Activated CD4-positive, alpha-beta T cell treated with anti-CD3 and anti-CD28 coated beads, Interleukin-2, Interleukin-6, amounts not matched to agents 100 ng/mL and 50 ng/mL, durations not matched to agents 16 hours and 8 hours (primary cell): ENCODE data around the gene GPR3.

Experiments
- DNase-seq: peaks from one replicate; pipeline ENCODE4 v3.0.0-alpha.2; 2020

The GPR3 gene, protein sequence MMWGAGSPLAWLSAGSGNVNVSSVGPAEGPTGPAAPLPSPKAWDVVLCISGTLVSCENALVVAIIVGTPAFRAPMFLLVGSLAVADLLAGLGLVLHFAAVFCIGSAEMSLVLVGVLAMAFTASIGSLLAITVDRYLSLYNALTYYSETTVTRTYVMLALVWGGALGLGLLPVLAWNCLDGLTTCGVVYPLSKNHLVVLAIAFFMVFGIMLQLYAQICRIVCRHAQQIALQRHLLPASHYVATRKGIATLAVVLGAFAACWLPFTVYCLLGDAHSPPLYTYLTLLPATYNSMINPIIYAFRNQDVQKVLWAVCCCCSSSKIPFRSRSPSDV

DNA sequence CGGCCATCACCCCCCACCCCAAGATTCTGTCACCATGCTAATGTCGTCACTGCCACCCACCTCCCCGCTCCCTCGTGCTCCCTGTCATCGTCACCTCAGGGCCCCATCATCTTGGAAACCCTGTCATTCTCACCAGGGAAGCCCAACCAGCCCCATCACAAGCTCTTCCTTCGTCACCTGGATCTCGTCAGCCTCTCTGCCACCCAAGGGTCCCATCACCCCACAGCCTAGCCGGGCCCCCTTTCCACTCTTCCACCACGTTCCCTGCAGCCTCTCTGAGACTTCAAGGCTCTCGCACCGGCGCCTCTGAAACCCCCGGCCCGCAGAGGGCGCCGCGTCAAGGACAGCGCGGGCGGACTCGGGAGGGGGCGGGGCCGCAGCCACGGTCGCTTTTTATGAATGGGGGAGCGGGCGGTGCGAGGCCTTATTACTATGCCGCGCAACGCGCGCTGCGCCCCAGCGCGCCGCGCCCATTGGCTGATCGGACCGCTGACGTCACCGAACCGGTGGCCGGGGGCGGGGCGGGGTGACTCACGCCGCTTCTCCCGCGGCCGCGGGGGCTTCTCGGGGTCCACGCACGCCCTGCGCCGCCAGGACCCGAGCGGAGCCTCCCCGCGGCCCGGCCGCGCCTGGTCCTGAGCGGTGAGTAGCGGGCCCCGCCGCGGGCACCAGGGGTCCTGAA is at the start of gene GPR3:
GPR3 (plus strand) TSS at position 527 of the 682 bp plus-strand sequence. CDS start 1,177 bp downstream, outside the sequence.
- DNase-seq = peak; percentile 96

DNA sequence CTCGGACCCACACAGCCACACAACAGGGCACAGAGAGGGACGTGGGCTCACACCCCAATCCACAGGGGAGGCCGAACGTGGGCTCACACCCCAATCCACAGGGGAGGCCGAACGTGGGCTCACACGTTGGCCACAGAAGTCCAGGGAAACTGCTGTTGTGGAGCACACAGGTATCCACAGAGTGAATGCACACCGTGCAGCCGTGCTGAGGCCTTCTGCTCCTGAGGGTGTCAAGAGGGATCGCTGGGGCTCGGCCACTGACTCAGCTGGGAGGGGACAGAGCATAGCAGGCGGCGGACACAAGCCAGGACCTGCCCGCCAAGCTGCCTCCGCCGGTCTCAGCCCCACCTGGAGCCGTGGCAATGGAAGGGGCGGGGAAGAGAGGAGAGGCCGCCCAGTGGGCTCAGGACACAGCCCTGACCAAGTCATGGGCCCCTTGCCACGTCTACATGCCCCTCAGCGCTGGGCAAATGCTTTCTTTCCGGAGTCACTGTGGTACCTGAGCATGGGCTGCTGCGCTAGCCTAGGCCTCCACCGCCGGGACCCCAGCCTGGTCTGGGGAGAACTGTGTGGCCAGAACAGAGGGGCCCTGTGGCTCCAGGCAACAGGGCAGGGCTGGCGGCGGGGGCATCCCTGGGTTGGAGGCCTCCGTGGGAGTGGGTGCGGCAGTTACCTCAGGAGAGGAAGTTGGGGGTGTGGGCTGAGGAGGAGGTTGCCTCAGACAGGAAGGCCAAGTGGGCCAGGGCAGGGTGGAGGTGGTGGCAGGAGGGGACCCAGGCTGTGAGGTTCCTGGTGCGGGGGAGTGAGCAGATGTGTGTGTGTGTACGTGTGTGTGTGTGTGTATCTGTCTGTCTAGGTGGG is 49.4 kb upstream of the GPR3 start:
- peak; percentile 81 for DNase-seq

DNA sequence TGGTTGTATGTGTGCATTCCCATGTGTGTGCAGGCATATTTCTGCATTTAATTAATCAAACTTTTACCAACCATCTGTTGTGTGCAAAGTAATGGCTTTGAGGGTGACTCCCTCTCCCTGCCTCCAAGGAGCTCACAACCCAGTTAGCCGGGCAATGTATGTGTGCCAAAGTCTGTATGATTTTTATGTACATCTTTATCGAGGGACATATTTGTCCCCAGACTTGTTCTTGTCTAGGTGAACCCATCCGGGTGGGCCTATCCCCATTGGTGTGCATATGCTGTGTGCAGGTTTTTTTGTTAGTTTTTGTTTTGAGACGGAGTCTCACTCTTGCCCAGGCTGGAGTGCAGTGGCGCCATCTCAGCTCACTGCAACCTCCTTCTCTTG is 48.8 kb upstream of the GPR3 start:
- no peak for DNase-seq

DNA sequence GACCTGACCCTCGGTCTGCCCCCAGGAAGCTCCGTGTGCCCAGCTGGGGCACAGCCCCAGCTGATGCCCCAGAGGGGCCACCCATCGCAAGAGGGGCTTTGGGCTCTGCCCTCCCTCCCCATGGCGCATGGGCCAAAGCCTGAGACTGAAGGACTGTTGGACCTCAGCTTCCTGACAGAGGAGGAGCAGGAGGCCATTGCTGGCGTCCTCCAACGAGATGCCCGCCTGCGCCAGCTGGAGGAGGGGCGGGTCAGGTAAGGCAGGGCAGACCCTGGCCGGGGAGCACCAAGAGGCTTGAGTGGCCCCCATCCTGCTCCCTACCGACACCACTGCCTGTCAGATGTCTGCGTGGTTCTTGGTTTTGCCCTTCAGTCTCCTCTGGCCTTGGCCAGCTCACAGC is 47.1 kb upstream of the GPR3 start:
- no peak for DNase-seq

DNA sequence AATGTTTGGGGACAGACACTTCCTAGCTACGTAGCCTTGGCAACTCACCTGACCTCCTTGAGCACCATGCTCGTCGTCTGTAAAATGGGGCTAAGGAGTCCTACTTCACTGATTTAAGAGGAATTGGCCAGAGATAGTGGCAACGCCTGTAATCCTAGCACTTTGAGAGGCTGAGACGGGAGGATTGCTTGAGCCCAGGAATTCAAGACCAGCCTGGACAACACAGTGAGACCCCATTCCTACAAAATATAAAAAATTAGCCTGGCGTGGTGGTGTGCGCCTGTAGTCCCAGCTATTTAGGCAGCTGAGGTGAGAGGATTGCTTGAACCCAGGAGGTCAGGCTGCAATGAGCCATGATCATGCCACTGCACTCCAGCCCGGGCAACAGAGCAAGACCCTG is 46.1 kb upstream of the GPR3 start:
- no peak for DNase-seq

DNA sequence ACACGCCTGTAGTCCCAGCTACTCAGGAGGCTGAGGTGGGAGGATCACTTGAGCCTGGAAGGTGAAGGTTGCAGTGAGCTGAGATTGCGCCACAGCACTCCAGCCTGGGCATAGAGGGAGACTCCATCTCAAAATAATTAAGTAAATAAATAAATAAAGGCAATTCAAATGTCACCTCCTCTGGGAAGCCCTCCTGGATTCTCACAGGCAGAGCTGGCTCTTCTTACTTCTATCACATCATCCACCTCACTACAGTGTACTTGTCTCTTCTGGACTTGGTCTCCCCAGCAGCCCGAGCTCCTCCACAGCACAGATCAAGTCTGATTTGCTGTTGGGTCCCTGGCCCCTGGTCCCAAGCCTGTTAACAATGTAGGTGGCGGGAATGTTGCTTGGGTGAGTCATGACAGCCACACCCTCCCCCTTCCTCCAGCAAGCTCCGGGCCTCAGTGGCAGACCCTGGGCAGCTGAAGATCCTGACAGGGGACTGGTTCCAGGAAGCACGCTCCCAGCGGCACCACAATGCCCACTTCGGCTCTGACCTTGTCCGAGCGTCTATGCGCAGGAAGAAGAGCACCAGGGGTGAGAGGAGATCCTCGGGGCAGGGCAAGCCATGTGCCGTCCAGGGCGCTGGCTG is 45.3 kb upstream of the GPR3 start:
- DNase-seq = no peak

DNA sequence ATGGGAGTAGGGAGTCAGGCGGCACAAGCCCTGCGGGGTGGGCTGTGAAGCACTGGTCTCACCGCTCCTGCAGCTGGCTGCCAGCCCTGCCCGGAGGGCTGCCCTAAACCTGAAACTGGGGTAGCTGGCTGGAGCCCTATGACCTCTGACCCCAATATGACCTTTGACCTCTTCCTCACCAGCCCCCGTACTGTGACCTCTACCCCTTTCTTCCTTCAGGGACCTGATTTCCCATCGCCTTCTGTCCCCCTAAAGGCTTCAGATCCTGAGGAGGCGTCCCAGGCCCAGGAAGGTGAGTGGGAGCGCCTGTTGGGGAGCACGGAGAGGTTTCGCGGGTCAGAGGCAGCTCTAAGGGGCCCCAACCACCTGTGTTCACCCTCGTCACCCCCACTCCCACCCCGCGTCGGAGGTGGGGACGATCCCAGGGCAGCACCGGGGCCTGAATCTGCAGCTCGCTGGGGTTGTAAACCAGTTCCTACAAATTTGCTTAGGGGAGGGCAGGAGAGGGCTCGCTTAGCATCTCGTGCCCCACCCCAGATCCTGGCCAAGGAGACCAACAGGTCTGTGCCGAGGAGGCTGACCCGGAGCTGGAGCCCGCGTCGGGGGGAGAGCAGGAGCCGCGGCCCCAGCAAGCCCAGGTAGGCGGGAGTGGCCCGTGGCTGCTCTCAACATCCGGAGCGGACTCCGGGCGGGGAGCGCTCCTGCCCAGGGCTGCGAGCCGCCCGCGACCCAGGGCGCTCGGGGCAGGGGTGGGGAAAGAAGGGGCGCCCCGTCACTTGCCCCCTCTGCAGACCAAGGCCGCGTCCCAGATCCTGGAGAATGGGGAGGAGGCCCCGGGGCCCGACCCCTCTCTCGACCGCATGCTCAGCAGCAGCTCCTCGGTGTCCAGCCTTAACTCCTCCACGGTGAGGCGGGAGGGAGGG is 43.3 kb upstream of the GPR3 start:
- no peak for DNase-seq

DNA sequence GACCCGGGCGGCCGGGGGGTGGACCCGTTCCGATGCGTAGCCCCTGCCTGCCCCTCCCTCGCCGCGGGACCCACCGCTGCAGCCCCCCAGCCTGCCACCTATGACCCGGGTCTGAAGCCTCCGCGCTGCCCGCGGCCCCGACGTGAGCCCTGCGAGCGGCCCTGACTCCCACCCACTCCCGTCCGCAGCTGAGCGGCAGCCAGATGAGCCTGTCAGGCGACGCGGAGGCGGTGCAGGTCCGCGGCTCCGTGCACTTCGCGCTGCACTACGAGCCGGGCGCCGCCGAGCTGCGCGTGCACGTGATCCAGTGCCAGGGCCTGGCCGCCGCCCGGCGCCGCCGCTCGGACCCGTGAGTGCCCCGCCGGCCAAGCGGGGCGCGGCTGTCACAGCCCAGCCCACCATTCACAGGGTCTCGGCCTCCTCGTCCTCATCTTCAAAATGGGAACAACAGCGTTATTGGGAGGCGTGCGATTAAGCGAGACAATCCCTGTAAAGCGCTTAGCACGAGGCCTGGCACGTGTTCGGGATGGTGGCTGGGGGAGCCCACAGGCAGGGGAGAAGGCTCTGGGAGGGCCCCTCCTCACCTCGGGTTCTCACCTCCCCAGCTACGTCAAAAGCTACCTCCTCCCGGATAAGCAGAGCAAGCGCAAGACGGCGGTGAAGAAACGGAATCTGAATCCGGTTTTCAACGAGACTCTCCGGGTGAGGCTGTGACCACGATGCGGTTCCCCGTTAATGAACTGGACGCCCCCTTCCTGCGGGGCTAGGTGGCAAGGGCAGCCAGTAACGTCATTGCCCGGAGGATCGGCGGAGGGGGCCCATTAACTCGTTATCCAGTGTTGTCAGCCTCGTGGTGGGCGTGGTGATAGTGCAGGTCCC is 42.4 kb upstream of the GPR3 start:
- DNase-seq = no peak

DNA sequence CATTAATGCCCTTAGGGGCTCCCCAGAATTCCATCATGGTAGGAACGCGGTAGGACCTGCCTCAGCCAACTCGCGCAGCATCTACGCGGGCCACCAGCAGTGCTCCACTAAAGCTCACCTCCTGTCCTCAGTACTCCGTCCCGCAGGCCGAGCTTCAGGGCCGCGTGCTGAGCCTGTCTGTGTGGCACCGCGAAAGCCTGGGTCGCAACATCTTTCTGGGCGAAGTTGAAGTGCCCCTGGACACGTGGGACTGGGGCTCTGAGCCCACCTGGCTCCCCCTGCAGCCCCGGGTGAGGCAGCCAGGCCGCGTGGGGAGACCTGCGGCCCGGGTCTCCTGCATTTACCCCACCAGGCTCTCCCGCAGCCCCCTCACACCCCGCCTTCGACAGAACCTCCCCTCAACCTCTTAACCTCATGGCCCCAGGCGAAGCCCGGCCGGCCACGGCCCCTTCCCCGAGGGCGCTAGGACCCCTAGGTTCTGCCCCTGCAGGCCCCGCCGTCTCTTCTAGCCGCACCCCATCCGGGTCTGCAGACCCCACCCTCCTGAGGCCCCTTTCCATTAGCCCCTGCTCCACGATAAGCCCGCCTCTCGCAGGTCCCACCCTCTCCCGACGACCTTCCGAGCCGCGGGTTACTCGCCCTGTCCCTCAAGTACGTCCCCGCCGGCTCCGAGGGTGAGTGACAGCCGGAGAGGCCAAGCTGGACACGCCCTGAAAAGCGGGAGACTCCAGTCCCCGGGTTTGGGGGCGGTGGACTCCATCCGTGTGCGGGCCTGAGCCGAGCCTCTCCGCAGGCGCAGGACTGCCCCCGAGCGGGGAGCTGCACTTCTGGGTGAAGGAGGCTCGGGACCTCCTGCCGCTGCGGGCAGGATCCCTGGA is 41.5 kb upstream of the GPR3 start:
- DNase-seq = no peak

DNA sequence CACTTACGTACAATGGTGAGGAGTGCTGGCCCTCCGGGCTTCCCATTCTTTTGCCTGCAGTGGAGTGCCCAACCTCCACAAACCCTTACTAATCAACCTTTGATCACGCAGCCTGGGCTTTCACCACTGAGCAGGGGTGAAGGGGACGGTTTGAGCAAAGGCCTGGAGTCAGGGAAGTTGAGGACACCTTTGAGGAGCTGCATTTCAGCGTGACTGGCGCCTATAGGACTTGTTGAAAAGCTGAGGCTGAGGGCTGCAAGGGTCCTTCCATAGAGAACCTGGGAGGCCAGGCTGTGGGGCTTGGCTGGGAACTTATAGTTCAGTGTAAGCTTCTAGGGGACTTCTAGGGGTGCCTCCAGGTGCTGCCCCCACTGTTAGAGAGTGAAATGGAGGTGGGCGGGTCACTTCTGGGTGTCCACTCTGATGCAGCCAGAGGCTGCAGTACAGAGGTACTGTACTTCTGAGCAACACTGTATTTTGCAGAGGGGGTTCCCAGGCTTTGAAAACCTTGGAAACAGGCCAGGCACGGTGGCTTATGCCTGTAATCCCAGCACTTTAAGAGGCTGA is 40.8 kb upstream of the GPR3 start:
- DNase-seq = no peak

DNA sequence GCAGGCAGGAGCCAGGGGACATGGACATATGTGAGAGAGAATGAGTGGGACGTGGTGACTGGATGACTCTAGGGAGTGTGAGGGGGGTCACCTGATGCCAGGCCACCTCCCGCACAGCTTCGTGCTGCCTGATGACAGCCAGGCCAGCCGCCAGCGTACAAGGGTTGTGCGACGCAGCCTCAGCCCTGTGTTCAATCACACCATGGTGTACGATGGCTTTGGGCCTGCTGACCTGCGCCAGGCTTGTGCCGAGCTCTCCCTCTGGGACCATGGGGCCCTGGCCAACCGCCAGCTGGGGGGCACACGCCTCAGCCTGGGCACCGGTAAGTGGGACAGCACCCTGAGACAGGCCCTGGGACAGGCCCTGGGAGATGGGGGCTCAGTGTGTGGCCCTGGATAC is 39.3 kb upstream of the GPR3 start:
- no peak for DNase-seq

DNA sequence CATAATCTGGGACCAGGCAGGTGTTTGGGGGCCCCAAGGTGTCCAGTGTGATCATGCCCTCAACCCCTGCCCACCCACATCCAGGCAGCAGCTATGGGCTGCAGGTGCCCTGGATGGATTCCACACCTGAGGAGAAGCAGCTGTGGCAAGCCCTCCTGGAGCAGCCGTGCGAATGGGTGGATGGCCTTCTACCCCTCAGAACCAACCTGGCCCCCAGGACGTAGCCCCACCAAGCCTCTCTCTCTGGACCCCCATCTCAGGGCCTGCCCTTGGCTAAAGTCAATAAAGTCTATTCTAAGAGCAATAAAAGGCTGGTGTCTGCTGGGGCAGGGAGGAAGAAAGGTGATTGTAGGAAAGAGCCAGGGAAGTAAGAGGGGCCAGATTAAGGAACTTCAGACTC is 38.8 kb upstream of the GPR3 start:
- DNase-seq = no peak

DNA sequence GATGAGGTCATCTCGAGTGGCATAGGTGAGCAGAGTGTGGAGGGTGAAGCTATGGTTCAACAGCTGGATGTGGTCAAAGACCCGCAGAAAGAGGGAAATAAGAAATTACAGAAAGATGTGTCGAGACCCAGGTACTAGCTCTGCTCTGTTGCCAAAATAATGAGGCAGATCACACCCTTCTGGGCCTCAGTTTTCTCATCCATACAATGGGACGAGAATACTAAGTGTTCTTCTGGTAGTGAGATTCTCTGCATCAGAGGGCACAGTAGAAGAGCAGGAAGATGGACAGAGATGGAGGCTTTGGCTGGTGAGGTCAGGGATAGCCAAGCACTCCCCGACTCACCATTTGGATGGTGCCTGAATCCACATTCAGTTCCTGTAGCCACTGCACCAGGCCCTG is 36.7 kb upstream of the GPR3 start:
- DNase-seq = no peak

DNA sequence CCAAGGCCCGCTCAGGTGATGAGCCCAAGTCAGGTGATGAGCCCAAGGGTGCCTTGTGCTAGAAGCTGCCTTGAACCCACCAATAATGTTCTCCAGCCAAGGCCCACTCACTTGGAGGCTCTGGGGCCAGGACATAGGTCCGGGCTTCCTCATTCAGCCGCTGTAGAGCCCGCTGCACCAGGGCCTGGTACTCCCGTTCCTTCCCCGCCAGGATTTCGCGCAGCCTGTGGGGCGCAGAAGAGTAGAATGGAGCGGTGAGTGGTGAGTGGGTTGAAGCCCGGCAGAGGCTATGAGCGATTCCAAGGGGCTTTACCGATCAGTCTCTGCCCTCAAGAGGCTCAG is 36.2 kb upstream of the GPR3 start:
- no peak for DNase-seq

DNA sequence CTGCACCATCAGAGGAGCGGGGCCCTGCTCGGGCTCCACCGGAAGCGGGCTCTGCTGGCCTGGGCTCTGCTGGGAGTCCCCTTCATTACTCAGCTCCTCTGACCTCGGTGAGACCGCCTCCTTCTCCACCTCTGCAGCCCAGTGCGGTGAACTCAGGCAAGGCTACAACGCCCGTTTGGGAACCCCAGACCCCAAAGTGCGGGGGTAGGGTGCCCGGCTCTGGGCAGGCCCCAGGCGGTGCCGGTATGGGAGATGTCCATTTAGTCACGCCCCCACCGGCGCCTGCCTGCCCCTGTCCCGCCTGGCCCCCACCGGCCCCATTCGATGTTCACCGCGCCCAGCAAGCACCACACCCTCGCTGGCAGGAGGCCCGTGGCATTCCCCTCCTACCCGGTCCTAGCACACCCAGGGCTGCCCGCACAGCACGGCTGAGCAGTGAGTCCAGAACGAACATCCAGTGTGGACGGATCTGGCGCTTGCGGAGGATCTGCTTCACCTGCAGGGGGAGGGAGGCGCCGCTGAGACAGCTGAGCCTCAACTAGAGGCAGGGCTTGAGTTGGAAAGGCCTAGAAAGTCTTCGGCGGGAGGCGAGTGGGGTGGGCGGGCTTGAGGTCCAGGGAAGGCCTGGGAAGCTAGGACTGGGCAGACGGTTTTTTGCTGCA is 35.7 kb upstream of the GPR3 start:
- peak; percentile 56 for DNase-seq

DNA sequence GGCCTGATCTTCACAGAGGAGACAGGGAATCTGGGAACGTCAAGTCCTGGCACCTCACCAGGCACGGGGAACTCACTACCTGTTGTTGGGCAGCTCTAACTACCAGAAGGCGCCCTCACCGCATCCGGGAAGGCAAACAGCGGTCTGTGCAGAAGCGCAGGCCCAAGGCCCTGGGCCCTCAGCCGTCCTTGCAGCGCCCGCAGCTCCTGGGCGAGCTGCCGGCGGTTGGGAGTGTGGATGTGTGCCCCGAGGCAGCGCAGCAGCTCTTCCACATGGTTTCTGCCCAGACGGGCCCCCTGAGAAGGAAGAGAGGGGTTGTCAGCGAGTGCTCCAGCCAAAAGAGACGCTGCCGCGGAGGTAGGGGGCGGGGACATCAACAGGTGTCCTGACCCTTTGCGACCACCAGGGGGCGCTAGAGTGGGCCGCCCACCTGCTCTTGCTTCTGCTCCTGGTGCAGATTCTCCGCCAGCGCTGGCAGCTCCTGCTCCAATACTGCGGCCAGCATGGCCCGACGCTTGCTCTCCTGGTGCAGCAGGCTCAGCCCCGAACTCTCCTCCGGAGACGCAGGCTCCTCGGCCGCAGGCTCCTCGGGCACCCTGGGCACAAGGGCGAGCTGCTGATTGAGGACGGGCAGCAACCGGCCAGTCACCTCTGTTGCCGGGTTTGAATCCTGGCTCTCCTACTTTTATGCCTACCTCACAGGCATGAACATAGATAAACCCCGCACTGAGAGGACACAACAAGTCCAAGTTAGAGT is 35.0 kb upstream of the GPR3 start:
- DNase-seq = peak; percentile 86

DNA sequence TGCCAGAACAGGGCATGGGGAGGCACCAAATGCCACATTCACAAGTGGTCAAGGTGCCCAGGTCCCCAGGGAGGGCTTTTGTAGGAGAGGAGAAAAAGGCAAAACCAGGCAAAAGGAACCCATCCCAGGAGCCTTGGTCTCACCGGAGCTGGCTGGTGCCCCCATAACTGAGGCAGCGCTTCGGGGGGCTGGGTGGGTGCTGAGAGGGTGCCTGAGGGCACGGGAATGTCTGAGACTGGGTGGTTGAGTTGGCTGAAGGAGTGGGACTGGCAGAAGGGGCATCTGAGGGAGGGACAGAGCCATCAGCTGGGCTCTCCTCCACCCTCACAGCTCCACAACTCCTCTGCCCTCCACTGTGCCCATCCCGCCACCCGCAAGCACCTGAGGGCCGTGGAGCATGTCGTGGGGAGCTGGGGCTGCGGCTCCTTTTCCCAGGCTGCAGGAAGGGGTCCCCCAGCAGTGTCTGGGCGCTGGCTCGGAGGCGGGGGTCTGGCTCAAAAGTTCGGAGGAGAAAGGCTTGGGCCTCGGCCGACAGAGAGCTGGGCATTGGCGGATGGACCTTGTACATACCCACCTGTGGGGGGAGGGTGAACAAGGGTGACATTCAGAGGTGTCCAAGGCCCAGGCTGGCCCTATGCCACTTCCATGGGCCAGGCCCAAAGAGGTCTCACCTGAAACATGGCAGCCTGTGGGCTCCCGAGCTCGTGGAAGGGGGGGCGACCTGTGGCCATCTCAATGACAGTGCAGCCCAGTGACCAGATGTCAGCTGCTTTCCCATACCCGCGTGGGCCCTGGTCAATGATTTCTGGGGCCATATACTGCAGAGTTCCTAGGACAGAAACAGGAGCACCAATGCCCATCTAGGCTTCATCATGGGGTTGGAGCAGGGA is 34.1 kb upstream of the GPR3 start:
- DNase-seq = no peak
